ENCODE measurements around the gene CCDC27.

CCDC27 gene

GRCh38 chr1:3759796-3760195 is 7.5 kb downstream of the CCDC27 start:
- no peak for DNase-seq (ENCODE audit: low spot score)

GRCh38 chr1:3761296-3762010 is 9.2 kb downstream of the CCDC27 start:
- DNase-seq (ENCODE audit: low spot score): no peak

GRCh38 chr1:3762151-3762872 is 10.1 kb downstream of the CCDC27 start:
- no peak for DNase-seq (ENCODE audit: low spot score)

GRCh38 chr1:3762873-3763228 is 10.6 kb downstream of the CCDC27 start:
- no peak for DNase-seq (ENCODE audit: low spot score)

GRCh38 chr1:3763351-3764125 is 11.3 kb downstream of the CCDC27 start:
- DNase-seq (ENCODE audit: low spot score): no peak

GRCh38 chr1:3767328-3767925 is 15.2 kb downstream of the CCDC27 start:
- no peak for DNase-seq (ENCODE audit: low spot score)

- DNase-seq (ENCODE audit: low spot score): no peak
Measured at GRCh38 chr1:3768811-3769390, 16.7 kb downstream of the CCDC27 start.

- no peak for DNase-seq (ENCODE audit: low spot score)
Measured at GRCh38 chr1:3770047-3770765, 18.0 kb downstream of the CCDC27 start.

- DNase-seq (ENCODE audit: low spot score): no peak
Measured at GRCh38 chr1:3771108-3772026, 19.1 kb downstream of the CCDC27 start.

GRCh38 chr1:3772027-3772714 is 19.9 kb downstream of the CCDC27 start:
- peak; percentile 93 for DNase-seq (ENCODE audit: low spot score)

- no peak for DNase-seq (ENCODE audit: low spot score)
Measured at GRCh38 chr1:3772715-3773571, 20.7 kb downstream of the CCDC27 start, which contains the start of gene SMIM1. TSS of gene SMIM1 (plus strand) at chr1:3772749. CDS start at chr1:3775374, 2,625 bp downstream.

GRCh38 chr1:3773572-3774275 is 21.5 kb downstream of the CCDC27 start:
- DNase-seq (ENCODE audit: low spot score): no peak

- DNase-seq (ENCODE audit: low spot score): no peak
Measured at GRCh38 chr1:3774276-3774945, 22.2 kb downstream of the CCDC27 start.

- DNase-seq (ENCODE audit: low spot score): peak; percentile 60
Measured at GRCh38 chr1:3774946-3775489, 22.8 kb downstream of the CCDC27 start.

- peak; percentile 66 for DNase-seq (ENCODE audit: low spot score)
Measured at GRCh38 chr1:3775490-3776230, 23.4 kb downstream of the CCDC27 start.

GRCh38 chr1:3776231-3776961 is 24.1 kb downstream of the CCDC27 start:
- DNase-seq (ENCODE audit: low spot score): no peak
